GM18526 (cell line): ENCODE data around the gene PIK3R1.

Experiments
- POLR2A ChIP-seq: IDR thresholded peaks from 3 replicates; pipeline ENCODE4 v1.6.1; 2011; ENCODE audit not compliant: insufficient read length; ENCODE audit errors: extremely low read depth

The PIK3R1 gene

DNA sequence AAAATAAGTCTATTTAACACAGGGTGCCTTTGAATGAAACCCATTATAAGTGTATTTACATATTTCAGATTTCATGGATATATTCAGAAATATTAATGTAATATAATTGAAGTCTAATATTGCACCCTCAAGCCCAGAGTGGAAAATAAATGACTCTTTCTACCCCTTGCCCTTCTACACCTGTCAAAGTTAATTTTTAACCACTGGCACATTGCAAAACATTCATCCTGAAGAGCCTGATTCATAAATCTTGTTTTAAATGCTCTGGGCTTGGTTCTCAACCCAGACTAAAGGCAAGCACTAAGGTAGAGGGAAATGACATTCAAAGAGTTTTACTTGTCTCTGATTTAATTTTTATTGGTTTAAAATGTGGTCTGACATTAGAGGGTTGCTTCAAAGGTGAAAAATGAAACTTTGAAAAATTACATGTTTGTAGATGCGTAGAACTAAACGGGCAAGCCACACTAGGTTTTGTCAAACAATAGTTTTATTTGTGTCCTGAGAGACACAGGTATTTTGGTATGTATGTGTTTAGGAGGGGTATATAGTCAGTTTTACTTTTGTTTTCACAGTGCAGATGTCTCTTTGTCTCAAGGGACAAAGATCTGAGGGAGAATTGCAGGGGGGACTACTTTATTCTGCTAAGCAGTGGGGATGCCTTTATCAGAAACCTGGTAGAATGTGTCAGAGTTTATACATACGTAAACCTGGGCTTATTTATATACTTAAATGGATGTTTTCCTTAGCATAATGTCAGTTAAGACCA, 69.7 kb downstream of the PIK3R1 start:
- TF ChIP-seq POLR2A = no peak

DNA sequence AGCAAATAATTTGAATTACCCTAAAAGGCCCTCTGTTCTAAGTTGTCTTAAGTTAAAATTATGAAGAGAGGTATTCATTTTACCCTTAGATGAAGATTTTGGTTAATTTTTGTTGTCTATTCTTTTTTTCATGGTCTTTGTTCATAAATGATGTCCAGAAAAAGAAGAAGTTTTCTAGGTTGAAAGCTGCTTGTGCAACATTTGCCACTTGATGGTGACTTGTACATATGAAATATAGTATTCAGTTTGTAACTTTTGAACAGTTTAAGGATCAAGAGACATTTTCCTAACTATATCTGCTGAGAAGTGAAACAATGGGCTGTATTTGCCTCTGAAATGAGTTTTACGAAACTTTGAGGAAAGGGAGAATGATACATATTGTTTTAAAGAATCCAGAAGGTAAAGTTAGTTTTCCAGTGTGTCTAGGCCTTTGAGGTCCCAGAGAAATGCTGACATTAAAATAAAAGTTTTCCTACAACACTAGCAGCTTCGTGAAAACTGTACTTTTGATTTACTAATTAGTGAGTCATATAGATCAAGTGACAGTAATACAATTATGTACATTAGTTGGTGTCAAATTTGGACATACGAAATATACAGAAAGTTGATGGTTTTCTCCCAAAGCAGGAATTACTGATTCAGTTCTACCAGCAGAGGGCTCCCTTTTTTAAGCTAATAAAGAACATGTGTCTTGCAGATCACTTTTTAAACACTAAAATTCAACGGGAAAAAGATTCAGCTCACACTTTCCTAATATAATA, 70.5 kb downstream of the PIK3R1 start:
- TF ChIP-seq POLR2A = no peak

DNA sequence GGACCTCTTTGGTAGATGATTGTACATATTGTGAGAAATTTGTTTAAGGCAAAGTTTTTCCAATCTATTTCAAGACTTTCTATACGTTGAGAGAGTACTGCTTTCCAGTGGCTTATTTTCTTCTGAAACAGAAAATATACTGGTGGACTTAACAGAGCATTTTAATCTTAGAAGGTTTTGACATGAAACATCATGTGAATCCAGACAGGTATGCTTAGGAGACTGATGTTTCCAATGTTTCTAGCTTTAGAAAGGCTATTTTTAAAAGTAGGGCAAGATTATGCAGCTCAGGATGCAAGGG, 71.0 kb downstream of the PIK3R1 start:
- TF ChIP-seq POLR2A = no peak

DNA sequence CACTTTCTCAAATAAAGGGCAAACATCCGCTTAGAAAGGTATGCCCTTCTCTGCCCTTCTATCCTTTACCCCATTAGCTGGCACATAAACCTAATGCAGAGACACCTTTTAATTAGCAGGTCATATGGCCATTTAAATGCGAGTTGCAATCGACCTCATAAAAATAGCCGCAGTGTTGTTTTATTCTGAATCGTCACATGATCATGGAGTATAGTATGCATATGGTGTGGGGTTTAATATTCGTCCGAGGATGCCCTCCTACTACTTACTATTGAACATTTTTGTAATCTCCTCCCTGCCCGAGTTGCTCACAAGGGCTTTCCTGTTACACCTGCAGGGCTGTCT, 72.0 kb downstream of the PIK3R1 start:
- no peak for TF ChIP-seq POLR2A

DNA sequence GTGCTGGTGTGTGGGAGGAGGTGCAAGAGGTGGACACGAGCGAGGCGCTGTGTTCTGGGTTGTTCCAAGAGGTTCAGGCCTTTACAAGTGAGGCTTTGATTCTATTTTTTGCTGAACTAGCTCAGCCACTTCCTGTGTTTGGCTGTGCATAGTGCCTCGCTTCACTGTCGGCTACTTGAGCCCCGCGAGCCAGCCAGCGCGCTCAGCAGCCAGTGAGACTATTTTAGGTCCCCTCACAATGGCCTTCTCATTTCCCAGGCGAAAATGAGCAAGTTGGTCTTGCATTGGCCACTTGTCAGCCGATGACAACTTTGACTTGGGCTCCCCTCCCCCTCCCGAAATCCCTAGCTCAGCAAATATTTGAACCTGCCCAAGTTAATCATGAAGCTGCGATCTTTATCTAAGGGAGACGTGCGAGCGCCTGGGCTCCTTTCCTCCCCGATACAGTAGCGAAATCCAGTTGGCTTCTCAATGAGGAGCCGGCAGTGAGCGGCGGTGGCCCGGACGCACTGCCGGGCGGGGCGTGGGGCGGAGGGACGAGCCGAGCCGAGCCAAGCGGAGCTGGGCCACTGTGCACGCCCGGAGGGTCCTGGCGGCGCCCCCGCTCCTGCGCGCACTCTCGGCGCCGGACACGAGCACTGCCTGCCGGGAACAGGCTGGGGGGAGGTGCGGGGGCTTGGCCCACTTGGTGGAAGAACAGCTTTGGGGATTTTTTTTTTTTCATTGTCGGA, 72.6 kb downstream of the PIK3R1 start:
- TF ChIP-seq POLR2A = peak; percentile 35

DNA sequence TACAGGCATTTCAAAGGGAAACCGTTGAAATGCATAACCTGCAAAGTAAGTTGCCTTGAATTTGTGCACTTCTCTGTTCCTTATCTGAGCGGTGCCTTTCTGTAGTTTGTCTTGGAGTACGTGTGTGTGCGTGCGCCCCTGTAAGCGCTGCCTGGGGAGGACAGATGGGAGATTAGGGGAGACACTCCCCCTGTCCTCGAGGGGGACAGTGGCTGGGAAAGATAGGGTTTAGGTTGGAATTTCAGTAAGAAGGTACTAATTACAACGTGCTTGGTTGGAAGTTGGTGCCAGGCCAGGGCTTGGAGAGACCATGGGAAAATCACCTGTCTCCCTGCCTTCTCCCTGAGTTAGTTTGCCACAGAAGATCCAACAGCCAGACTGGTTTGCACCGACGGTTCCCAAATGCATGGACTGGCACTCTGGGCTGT, 73.2 kb downstream of the PIK3R1 start:
- no peak for TF ChIP-seq POLR2A

DNA sequence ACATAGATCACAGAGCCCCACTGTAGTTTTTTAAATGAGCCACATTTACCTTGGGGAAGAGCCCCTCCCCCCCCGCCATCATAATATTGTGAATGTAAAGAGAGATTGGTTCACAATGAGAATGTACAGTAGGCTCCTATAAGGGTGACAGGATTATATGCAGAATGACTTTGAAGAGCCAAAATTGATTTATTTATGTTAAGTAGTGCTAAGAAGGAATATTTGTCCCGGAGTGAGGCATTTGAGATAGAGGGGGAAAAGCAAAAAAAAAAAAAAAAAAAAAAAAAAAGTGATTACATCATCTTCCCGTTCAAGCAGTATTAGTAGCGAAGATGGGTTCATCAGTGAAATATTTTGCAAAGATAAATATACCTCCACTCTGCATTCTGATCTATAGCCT, 73.9 kb downstream of the PIK3R1 start:
- TF ChIP-seq POLR2A = no peak

DNA sequence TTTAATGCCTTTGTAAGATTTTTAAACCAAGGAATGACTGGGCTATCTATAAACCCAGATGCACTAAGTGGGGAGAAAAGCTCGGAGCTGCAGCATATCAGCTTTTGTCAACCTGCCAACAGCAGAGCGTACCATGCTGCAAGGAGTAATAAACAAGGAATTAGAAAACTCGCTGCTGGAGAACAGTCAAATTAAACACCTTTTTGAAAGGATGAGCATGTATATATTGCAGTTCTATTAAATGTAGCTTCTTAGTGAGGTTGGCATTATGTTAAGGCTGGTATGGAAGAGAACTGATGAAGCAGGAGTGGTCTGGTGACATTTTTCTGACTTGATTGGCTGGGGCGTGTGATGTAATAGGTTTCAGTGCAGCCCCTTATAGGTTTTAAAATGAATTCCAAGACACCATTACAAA, 74.7 kb downstream of the PIK3R1 start:
- TF ChIP-seq POLR2A = no peak

DNA sequence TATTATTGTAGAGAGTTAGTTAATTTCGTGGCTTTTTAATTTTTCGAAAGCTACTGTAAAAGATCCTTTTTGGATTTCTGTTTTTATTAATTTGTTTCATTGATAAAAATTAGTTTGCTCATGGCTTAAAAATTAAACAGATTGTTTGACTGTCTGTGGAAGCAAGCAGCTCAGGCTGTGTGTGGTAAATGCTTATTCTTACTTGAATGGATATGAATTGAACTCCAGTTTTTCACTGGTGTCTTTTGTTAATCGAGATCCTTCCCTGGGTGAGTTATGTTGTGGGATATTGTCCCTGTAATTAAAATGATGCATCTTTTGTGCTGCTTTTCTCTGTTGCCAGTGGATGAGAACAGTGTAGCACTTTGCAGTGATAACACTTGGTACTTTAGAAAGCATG, 75.3 kb downstream of the PIK3R1 start:
- TF ChIP-seq POLR2A = no peak

DNA sequence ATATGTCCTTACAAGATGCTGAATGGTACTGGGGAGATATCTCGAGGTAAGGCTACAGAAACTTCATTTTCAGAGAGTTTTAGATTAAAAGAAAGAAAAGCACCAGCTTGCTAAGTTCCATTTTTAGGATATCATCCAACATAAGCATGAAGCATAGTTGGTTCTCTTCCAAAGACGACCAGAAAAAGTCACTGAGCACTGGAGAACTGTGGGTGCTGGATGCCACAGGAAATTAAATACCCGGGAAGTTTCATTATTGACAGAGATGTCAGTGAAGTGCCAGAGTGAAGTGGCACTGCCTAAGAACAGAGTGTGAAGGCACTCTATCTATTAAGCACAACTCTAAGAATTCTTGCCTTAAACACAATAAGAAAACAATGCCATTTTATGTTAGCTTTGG, 76.8 kb downstream of the PIK3R1 start:
- TF ChIP-seq POLR2A = no peak

DNA sequence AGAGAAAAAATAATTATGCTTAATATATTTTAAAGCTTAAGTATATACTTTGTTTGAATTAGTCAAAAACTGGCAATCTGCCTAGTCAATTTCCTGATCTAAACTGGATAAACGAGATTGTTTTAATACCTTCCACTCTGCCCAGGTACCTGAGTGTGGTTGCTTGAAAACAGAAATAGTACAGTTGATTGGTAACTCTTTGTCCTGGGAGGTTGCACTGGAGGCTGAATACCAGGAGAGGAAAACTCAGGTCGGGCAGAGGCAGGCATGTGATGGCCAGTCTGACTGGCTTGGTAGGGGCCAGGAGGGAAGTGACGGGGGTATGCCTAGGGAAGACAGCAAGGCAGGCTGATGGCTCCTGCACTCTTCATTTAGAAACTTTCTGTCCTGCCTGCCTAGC, 80.2 kb downstream of the PIK3R1 start:
- TF ChIP-seq POLR2A = no peak

DNA sequence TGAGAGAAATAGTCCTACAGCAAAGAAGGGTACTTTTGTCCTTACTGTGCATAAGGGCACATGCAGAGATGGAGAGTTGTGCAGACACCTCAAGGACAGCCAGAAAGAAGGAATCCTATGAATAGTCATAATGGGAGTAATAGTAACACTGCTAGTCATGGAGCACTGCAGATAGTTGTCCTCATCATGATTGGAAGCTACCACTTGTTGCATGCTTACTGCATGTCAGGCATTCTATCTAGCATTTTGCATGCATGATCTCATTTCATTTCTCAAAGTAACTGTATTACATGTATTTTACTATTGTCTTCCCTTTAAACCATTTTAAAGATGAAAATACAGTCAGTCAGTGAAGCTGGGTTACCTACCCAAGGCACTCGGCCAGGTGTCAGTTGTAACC, 81.3 kb downstream of the PIK3R1 start:
- no peak for TF ChIP-seq POLR2A

DNA sequence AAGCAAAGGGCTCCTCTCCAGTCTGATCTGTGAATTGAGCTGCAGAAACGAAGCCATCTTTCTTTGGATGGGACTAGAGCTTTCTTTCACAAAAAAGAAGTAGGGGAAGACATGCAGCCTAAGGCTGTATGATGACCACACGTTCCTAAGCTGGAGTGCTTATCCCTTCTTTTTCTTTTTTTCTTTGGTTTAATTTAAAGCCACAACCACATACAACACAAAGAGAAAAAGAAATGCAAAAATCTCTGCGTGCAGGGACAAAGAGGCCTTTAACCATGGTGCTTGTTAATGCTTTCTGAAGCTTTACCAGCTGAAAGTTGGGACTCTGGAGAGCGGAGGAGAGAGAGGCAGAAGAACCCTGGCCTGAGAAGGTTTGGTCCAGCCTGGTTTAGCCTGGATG, 82.1 kb downstream of the PIK3R1 start:
- no peak for TF ChIP-seq POLR2A

DNA sequence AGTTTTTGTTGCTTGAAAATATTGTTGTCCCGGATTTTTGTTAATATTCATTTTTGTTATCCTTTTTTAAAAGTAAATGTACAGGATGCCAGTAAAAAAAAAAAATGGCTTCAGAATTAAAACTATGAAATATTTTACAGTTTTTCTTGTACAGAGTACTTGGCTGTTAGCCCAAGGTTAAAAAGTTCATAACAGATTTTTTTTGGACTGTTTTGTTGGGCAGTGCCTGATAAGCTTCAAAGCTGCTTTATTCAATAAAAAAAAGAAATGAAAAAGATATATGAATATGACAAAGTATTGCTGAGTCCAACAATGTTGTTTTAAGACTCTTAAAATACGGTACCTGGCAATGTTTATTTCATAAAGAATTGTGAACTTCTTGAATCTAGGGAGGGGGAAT, 82.9 kb downstream of the PIK3R1 start:
- no peak for TF ChIP-seq POLR2A

DNA sequence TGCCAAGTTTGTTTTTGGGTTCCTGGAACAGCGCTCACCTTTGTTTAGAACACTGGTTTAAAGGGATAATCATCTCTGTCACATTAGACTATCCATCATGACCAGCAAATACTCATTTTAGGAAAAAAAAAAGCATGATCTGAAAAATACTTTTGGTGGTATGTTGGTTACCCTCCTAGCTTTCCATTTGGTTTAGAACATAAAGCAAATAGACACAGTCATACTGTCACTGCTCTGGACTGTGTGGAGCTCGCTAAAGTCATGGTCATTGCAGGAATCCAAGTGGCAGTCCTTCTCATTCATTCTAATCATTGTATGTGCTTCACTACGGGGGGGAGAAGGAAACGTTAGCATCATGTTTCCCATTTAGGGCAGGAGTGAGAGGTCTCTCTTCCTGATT, 83.5 kb downstream of the PIK3R1 start:
- no peak for TF ChIP-seq POLR2A

DNA sequence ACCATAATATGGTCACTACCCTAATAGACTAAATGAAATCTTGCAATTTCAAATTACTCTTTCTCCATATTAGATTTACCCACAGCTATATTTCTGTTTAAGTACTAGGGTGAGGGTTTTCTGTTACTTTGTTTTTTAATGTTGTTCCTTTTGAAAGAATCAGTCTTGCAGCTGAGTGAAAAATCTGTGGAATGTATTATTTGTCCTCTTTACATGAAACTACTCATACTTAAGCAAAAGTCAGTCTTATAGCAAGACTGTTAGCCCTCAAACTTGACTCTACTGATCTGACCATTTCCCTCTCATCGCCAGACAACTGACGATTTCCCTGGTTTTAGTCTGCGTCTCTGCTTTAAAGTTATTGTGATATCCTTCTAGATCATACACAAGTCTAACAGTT, 84.0 kb downstream of the PIK3R1 start:
- TF ChIP-seq POLR2A = no peak
